Stimulated activated memory B cell treated with anti-CD40 and anti-IgM and Interleukin-4, amounts not matched to agents 10 μg/mL and 1 μg/mL and 100 μg/mL, for 72 hours (primary cell): ENCODE measurements around the gene PEX11G.
"Not testable (repeated sequence)": the region's sequence is repeated elsewhere in the genome, so short reads cannot be mapped to it uniquely, and the experiment has no call there.

ENCODE experiments used
- ATAC-seq: fragments of 150-1000 bp; cut with Tn5 transposase; 2 replicates; pipeline ENCODE4 v1.10.0; 2021
- H3K27ac Mint-ChIP-seq: one replicate; pipeline ENCODE4 v1.8.0; 2022; ENCODE audit warnings: mild to moderate bottlenecking, mixed read lengths
- H3K27me3 Mint-ChIP-seq: one replicate; pipeline ENCODE4 v1.8.0; 2022; ENCODE audit warnings: mixed read lengths
- H3K36me3 Mint-ChIP-seq: one replicate; pipeline ENCODE4 v1.8.0; 2022; ENCODE audit warnings: mixed read lengths
- H3K4me1 Mint-ChIP-seq: one replicate; pipeline ENCODE4 v1.8.0; 2022; ENCODE audit warnings: mixed read lengths
- H3K4me3 Mint-ChIP-seq: one replicate; pipeline ENCODE4 v1.8.0; 2022; ENCODE audit warnings: mild to moderate bottlenecking, moderate library complexity, mixed read lengths
- H3K9me3 Mint-ChIP-seq: one replicate; pipeline ENCODE4 v1.8.0; 2022; ENCODE audit warnings: mixed read lengths

PEX11G gene

DNA sequence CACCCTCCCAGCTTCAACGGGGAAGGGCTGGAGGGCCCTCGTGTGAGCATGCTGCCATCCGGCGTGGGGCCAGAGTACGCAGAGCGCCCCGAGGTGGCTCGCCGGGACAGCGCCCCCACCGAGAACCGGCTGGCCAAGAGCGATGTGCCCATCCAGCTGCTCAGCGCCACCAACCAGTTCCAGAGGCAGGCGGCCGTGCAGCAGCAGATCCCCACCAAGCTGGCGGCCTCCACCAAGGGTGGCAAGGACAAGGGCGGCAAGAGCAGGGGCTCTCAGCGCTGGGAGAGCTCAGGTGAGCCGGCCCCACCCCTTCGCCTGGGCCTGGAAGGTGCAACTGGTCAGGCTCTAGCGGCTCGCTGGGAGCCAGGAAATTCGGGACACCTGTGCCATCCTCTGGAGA is 20.0 kb downstream of the PEX11G start:
- Mint-ChIP-seq H3K27ac (no peak overlapping the region), H3K27me3 (no peaks in the 10 kb centered on the region), H3K4me3 (no peak overlapping the region), H3K4me1 (peaks cover 24% of the 10 kb centered on the region), H3K36me3 (peaks cover 40% of the 10 kb centered on the region), H3K9me3 (no peaks in the 10 kb centered on the region)
- no peak for ATAC-seq

DNA sequence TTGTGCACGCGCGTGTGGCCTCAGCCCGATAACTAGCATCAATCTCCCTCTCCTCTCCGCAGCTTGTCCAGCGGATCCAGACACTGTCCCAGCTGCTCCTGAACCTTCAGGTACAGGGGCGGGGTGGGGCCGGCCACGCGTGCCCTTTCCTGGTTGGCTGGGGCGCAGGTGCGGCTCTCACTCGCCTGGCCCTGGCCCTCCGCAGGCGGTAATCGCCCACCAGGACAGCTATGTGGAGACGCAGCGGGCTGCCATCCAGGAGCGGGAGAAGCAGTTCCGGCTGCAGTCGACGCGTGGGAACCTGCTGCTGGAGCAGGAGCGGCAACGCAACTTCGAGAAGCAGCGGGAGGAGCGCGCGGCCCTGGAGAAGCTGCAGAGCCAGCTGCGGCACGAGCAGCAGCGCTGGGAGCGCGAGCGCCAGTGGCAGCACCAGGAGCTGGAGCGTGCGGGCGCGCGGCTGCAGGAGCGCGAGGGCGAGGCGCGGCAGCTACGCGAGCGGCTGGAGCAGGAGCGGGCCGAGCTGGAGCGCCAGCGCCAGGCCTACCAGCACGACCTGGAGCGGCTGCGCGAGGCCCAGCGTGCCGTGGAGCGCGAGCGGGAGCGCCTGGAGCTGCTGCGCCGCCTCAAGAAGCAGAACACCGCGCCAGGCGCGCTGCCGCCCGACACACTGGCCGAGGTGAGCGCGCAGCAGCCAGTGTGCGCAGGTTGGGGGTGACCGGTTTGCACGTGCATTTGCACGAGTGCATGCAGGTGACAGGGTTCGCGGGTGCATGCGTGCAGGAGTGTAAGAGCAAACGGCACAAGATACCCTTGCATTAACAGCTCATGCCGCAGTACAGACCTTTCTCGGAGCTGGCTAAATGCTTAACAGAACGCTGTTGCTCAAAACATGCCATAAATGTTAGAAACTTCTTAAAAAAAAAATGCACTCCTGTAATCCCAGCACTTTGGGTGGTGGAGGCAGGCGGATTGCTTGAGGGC is 21.5 kb downstream of the PEX11G start:
- no peak for ATAC-seq
- Mint-ChIP-seq H3K4me1 (peaks cover 9% of the 10 kb centered on the region), H3K27me3 (no peaks in the 10 kb centered on the region), H3K36me3 (peaks cover 41% of the 10 kb centered on the region), H3K4me3 (no peak overlapping the region), H3K27ac (no peak overlapping the region), H3K9me3 (no peaks in the 10 kb centered on the region)

DNA sequence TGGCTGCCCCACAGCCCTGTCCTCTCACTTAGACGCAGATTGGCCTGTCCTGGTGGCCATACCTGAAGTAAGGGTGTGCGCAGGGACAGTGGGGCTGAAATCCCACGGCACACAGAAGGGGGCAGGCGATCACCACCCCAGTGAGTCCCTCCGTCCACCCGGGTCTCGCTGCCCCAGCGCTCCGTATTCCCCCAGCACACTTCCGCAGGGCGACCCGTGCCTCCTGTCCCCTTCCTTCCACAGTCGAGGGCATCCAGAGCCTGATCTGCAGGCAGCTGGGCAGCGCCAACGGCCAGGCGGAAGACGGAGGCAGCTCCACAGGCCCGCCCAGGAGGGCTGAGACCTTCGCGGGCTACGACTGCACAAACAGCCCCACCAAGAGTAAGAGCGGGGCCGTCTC is 25.3 kb downstream of the PEX11G start:
- Mint-ChIP-seq H3K36me3 (peaks cover 51% of the 10 kb centered on the region), H3K4me1 (no peaks in the 10 kb centered on the region), H3K4me3 (no peak overlapping the region), H3K27me3 (no peaks in the 10 kb centered on the region), H3K27ac (no peak overlapping the region), H3K9me3 (no peaks in the 10 kb centered on the region)
- no peak for ATAC-seq

DNA sequence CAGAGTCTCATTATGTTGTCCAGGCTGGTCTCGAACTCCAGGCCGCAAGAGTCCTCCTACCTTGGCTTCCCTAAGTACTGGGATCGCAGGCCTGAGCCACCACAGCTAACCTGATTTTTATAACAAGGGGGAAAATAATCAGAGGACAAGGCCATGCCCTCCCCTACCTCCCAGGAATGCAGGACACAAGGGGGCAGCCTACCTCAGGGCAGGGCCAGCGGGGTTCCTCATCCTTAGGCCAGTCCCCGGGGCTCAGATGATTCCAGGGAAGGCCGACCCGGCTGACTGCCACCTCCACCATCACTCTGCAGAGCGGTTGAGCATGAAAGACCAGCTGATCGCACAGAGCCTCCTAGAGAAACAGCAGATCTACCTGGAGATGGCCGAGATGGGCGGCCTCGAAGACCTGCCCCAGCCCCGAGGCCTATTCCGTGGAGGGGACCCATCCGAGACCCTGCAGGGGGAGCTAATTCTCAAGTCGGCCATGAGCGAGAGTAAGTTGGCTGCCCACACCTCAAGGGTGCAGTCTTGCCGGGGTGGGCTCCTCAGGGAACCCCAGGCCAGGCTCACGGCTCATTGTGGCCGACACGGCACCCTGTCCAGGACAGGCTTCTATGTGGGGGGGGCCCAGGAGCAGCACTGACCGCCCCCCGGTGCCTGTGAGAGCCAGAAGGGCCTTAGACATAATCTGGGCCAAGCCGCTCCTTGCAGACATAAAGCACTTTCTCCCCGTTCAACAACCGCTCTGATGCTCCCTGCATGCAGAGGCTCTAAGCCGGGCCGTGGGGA is 26.8 kb downstream of the PEX11G start:
- Mint-ChIP-seq H3K4me1 (no peaks in the 10 kb centered on the region), H3K9me3 (no peaks in the 10 kb centered on the region), H3K36me3 (peaks cover 52% of the 10 kb centered on the region), H3K27me3 (no peaks in the 10 kb centered on the region), H3K4me3 (no peak overlapping the region), H3K27ac (no peak overlapping the region)
- no peak for ATAC-seq

DNA sequence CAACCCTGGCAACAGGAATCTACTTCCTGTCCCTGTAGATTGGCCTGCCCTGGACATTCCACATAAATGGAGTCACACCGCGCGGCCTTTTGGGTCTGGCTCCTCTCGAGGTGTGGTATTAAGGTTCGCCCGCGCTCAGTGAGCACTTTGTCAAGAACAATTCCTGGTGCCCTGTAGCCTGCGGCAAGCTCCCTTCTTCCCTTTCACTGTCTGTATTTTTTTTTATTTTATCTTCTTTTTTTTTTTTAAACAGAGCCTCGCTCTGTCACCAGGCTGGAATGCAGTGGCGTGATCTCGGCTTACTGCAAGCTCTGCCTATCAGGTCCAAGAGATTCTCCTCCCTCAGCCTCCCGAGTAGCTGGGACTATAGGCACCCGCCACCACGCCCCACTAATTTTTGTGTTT is 28.3 kb downstream of the PEX11G start:
- no peak for ATAC-seq
- H3K9me3 Mint-ChIP-seq: no peaks in the 10 kb centered on the region
- no peak overlapping the region for H3K4me3 Mint-ChIP-seq
- H3K27me3 Mint-ChIP-seq: no peaks in the 10 kb centered on the region
- no peak overlapping the region for H3K27ac Mint-ChIP-seq
- H3K36me3 Mint-ChIP-seq: peaks cover 67% of the 10 kb centered on the region
- no peaks in the 10 kb centered on the region for H3K4me1 Mint-ChIP-seq

DNA sequence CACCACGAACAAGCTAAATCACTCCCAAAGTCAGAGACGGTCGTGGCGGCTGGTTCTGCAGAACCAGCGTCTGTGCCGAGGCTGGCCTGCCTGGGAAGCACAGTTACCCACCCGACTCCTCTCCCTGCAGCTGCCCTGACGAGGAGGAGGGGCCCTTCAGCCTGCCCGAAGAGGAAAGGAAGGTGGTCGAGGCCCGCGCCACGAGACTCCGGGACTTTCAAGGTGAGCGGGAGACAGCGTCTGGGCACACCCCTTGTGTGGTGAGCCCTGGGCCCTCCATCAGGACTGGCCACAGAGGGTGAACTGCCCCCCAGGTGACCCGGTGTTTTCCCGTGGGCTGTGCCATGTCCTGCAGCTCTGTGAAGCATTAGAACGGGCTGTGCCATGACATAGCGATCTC is 29.1 kb downstream of the PEX11G start:
- Mint-ChIP-seq H3K27ac (no peak overlapping the region), H3K9me3 (no peaks in the 10 kb centered on the region), H3K4me3 (no peak overlapping the region), H3K27me3 (no peaks in the 10 kb centered on the region), H3K36me3 (peaks cover 75% of the 10 kb centered on the region), H3K4me1 (no peaks in the 10 kb centered on the region)
- ATAC-seq: no peak

DNA sequence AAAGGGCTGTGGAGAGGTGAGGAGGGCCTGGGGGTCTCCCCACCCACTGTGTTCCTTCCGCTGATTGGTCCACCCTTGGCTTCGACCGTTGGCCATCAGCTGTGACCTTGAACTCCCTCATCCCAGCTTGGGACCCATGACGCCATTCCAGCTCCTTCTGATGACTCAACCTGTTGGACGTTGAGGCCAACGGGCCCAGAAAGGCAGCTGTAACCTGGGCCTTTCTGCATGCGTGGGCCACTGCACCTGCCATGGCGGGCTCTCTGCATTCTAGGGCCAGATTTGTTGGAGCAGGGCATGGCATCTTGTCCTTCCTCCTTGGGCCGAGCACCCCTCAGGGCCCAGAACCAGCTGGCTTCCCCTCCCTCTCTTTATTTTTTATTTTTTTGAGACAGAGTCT is 30.2 kb downstream of the PEX11G start:
- H3K9me3 Mint-ChIP-seq: no peaks in the 10 kb centered on the region
- no peak overlapping the region for H3K27ac Mint-ChIP-seq
- no peak for ATAC-seq
- no peak overlapping the region for H3K4me3 Mint-ChIP-seq
- H3K36me3 Mint-ChIP-seq: peaks cover 82% of the 10 kb centered on the region
- no peaks in the 10 kb centered on the region for H3K4me1 Mint-ChIP-seq
- H3K27me3 Mint-ChIP-seq: no peaks in the 10 kb centered on the region

DNA sequence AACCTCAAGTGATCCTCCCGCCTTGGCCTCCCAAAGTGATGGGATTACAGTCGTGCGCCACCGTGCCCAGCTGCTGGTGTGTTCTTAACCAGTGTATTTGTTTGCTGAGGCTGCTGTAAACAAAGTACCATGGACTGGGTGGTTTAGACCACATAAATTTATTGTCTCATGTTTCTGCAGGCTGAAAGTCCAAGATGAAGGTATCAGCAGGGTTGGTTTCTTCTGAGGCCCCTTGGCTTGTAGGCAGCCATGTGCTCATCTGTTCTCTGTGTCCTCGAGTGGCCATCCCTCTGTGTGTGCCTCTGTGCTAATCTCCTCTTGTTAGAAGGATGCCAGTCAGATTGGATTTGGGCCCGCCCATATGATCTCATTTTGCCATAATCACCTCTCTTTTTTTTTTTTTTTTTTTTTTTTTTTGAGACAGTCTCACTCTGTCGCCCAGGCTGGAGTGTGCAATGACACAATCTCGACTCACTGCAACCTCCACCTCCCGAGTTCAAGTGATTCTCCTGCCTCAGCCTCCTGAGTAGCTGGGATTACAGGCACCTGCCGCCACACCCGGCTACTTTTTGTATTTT is 31.8 kb downstream of the PEX11G start:
- Mint-ChIP-seq H3K27me3 (no peaks in the 10 kb centered on the region), H3K9me3 (no peaks in the 10 kb centered on the region), H3K27ac (no peak overlapping the region), H3K4me1 (no peaks in the 10 kb centered on the region), H3K4me3 (no peak overlapping the region), H3K36me3 (peaks cover 79% of the 10 kb centered on the region)
- ATAC-seq: no peak

DNA sequence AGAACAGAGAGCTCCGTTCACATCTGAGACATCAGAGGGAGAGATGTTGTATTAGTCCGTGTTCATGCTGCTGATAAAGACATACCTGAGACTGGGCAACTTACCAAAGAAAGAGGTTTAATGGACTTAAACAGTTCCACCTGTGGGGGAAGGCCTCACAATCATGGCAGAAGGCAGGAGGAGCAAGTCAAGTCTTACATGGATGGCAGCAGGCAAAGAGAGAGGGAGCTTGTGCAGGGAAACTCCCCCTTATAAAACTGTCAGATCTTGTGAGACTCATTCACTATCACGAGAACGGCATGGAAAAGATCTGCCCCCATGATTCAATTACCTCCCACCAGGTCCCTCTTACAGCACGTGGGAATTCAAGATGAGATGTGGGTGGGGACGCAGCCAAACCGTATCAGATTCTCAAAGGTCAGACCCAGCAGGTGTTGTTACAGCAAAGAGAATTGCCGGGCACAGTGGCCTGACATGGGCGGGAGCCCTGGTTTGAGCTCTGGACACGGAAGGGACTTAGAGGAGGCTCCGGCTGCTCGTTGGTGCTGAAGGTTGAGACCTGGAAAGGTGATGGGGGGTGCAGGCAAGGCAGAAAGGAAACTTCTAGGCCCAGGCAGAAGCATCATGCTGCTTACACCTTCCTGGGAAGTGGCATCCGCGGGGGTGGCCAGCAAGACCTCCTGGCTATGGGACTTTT is 33.1 kb downstream of the PEX11G start:
- Mint-ChIP-seq H3K4me3 (no peak overlapping the region), H3K27me3 (no peaks in the 10 kb centered on the region), H3K9me3 (peaks cover 2% of the 10 kb centered on the region), H3K27ac (no peak overlapping the region), H3K36me3 (peaks cover 83% of the 10 kb centered on the region), H3K4me1 (no peaks in the 10 kb centered on the region)
- ATAC-seq: no peak

DNA sequence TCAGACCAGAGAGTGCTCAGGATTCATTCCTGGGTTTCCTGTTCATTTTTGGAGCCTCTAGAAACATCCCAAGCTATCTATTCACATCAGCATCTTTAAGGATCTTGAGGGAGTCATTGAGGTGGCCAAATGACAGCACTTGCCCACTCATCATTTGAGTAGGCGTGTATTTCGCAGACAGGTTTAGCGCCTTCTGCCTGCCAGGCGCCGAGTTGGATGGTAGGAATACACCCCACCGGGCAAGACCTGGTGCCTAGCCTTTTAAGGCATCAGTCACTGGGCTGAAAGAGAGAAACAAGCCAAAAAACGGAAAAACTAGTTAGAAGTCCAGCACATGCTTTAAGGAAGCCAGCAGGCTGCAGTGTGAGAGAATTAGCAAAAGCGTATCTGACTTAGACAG is 33.8 kb downstream of the PEX11G start:
- ATAC-seq: no peak
- H3K27ac Mint-ChIP-seq: peak overlapping the region; percentile 31
- H3K36me3 Mint-ChIP-seq: peaks cover 83% of the 10 kb centered on the region
- H3K27me3 Mint-ChIP-seq: no peaks in the 10 kb centered on the region
- H3K4me3 Mint-ChIP-seq: no peak overlapping the region
- H3K4me1 Mint-ChIP-seq: no peaks in the 10 kb centered on the region
- H3K9me3 Mint-ChIP-seq: peaks cover 9% of the 10 kb centered on the region

DNA sequence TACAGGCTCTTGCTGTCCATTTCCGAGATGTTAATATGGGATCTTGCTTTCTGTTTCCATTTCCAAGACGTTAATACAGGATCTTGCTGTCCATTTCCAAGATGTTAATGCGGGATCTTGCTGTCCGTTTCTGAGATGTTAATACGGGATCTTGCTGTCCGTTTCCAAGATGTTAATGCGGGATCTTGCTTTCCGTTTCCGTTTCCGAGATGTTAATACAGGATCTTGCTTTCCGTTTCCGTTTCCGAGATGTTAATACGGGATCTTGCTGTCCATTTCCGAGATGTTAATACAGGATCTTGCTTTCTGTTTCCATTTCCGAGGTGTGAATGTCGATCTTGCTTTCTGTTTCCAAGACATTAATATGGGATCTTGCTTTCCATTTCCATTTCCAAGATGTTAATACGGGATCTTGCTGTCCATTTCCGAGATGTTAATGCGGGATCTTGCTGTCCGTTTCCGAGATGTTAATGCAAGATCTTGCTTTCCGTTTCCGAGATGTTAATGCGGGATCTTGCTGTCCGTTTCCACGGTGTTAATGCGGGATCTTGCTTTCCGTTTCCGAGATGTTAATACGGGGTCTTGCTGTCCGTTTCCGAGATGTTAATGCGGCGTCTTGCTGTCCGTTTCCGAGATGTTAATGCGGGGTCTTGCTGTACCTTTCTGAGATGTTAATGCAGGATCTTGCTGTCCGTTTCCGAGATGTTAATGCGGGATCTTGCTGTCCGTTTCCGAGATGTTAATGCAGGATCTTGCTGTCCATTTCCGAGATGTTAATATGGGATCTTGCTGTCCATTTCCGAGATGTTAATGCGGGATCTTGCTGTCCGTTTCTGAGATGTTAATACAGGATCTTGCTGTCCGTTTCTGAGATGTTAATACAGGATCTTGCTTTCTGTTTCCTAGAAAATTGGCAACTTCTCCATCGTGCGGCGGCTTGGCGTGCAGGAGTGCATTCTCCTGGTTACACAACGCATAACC is 38.3 kb downstream of the PEX11G start:
- peaks cover 82% of the 10 kb centered on the region for H3K36me3 Mint-ChIP-seq
- ATAC-seq: no peak
- H3K4me3 Mint-ChIP-seq: no peak overlapping the region
- no peak overlapping the region for H3K27ac Mint-ChIP-seq
- no peaks in the 10 kb centered on the region for H3K4me1 Mint-ChIP-seq
- no peaks in the 10 kb centered on the region for H3K27me3 Mint-ChIP-seq
- H3K9me3 Mint-ChIP-seq: peaks cover 9% of the 10 kb centered on the region

DNA sequence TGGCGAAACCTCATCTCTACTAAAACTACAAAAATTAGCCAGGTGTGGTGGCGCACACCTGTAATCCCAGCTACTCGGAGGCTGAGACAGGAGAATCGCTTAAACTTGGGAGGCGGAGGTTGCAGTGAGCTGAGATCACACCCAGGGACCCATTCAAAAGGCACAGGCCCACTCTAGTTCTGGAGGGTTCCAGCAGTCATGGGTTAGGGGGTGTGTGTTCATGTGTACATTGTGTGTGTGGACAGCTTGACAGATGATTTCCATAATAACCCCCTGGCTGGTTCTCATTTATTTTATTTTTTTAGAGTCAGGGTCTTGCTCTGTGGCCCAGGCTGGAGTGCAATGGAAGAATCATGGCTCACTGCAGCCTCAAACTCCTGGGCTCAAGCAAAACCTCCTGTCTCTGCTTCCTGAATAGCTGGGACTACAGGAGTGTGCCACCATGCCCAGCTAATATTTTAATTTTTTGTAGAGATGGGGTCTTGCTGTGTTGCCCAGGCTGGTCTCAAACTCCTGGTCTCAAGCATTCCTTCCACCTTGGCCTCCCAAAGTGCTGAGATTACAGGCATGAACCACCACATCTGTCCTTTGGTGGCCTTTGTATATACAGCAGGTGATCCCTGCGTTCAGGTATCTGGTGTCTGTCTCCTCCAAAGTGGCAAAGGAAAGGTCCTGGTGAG is 39.3 kb downstream of the PEX11G start:
- H3K27me3 Mint-ChIP-seq, ATAC-seq, H3K9me3 Mint-ChIP-seq, H3K27ac Mint-ChIP-seq, H3K4me1 Mint-ChIP-seq, H3K4me3 Mint-ChIP-seq: not testable (repeated sequence)
- H3K36me3 Mint-ChIP-seq: peaks cover 77% of the 10 kb centered on the region

DNA sequence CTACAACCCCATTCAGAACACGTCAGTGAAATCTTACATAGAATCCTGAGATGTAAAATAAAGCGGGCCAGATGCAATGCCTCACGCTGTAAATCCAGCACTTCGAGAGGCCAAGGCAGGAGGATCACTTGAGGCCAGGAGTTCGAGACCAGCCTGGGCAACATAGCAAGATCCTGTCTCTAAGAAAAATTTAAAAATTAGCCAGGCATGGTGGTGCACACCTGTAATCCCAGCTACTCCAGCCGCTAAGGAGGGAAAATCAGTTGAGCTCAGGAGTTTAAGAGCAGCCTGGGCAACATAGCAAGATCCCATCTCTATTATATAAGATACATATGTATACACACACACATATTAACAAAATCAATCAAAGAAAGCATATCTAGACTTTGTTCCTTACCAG is 41.2 kb downstream of the PEX11G start:
- Mint-ChIP-seq H3K9me3 (peaks cover 9% of the 10 kb centered on the region), H3K27me3 (no peaks in the 10 kb centered on the region), H3K4me3 (no peak overlapping the region), H3K27ac (no peak overlapping the region), H3K36me3 (peaks cover 75% of the 10 kb centered on the region), H3K4me1 (no peaks in the 10 kb centered on the region)
- ATAC-seq: no peak

DNA sequence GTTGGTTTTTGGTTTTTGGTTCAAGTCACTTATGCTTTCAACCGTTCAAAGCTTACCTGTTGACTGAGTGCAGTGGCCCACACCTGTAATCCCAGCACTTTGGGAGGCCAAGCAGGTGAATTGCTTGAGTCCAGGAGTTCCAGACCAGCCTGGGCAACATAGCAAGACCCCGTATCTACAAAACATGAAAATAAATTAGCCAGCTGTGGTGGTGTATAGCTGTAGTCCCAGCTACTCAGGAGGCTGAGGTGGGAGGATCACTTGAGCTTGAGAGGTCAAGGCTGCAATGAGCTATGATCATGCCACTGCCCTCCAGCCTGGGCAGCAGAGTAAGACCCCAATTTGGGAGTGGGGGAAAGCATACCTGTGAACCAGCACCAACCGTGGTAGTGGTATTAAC is 43.7 kb downstream of the PEX11G start:
- H3K4me3 Mint-ChIP-seq: no peak overlapping the region
- H3K27ac Mint-ChIP-seq: no peak overlapping the region
- no peaks in the 10 kb centered on the region for H3K27me3 Mint-ChIP-seq
- ATAC-seq: no peak
- peaks cover 78% of the 10 kb centered on the region for H3K36me3 Mint-ChIP-seq
- peaks cover 4% of the 10 kb centered on the region for H3K4me1 Mint-ChIP-seq
- H3K9me3 Mint-ChIP-seq: peaks cover under 1% of the 10 kb centered on the region
